Smooth muscle cell (in vitro differentiated cells): ENCODE measurements around the gene DAP. TPM values are rescaled to one million over a fixed set of nuclear protein-coding genes. Genes with fewer than 3 reads are reported as not detected.

Source experiments
- DNase-seq: peaks from one replicate; lab custom pipeline; 2025; ENCODE audit not compliant: unreplicated experiment; lab: John Stamatoyannopoulos, UW
- H2AFZ ChIP-seq: fragments of 200-600 bp; sonication (generic); 2 replicates; pipeline ENCODE4 v1.6.0; 2016; ENCODE audit warnings: antibody characterized with exemption, low read depth, mild to moderate bottlenecking
- H3F3A ChIP-seq: fragments of 200-600 bp; sonication (generic); 2 replicates; pipeline ENCODE4 v1.6.0; 2017; ENCODE audit warnings: antibody characterized with exemption, low read depth
- H3K27ac ChIP-seq: fragments of 200-600 bp; sonication (generic); 2 replicates; pipeline ENCODE4 v1.5.1; 2016; ENCODE audit warnings: low read depth, mild to moderate bottlenecking
- H3K27me3 ChIP-seq: fragments of 200-600 bp; sonication (generic); 2 replicates; pipeline ENCODE4 v1.6.1; 2016; ENCODE audit warnings: low read depth, mild to moderate bottlenecking
- H3K36me3 ChIP-seq: fragments of 200-600 bp; sonication (generic); 2 replicates; pipeline ENCODE4 v1.5.1; 2016; ENCODE audit warnings: low read depth
- H3K4me1 ChIP-seq: fragments of 200-600 bp; sonication (generic); 2 replicates; pipeline ENCODE4 v1.5.1; 2016; ENCODE audit warnings: low read depth
- H3K4me2 ChIP-seq: fragments of 200-600 bp; sonication (generic); 2 replicates; pipeline ENCODE4 v1.6.0; 2016; ENCODE audit warnings: mild to moderate bottlenecking
- H3K4me3 ChIP-seq: fragments of 200-600 bp; sonication (generic); 2 replicates; pipeline ENCODE4 v1.5.1; 2016; ENCODE audit warnings: mild to moderate bottlenecking
- H3K79me2 ChIP-seq: fragments of 200-600 bp; sonication (generic); 2 replicates; pipeline ENCODE4 v1.6.0; 2016; ENCODE audit warnings: low read depth, mild to moderate bottlenecking
- H3K9ac ChIP-seq: fragments of 200-600 bp; sonication (generic); 2 replicates; pipeline ENCODE4 v1.6.0; 2016; ENCODE audit warnings: low read depth
- H3K9me3 ChIP-seq: fragments of 200-600 bp; sonication (generic); replicated peaks from 2 replicates; pipeline ENCODE4 v1.5.1; 2016; ENCODE audit warnings: low read depth
- H4K20me1 ChIP-seq: fragments of 200-600 bp; sonication (generic); 2 replicates; pipeline ENCODE4 v1.6.0; 2016; ENCODE audit warnings: low read depth
- CTCF ChIP-seq: fragments of 200-600 bp; sonication (generic); IDR thresholded peaks from 2 replicates; pipeline ENCODE4 v1.5.1; 2017; ENCODE audit warnings: borderline replicate concordance, mild to moderate bottlenecking, antibody characterized with exemption; ENCODE audit not compliant: insufficient read depth, poor library complexity, severe bottlenecking
- WGBS: methylation state at CpG from one replicate; pipeline ENCODE4 v1.1.7; 2016; ENCODE audit warnings: low lambda C conversion rate; 5-methylcytosine and 5-hydroxymethylcytosine counted together
- polyA plus RNA-seq: library from polyadenylated mRNA; unstranded; fragments of >200 nt; fragmentation: Nextera tagmentation; extraction: Ambion mirVana; gene quantifications from 2 replicates; pipeline ENCODE4 v1.2.1, GENCODE V29; 2016
- total RNA-seq: library from RNA; depleted of rRNA; stranded (reverse); fragments of >200 nt; gene quantifications from 2 replicates; pipeline ENCODE4 v1.2.3, GENCODE V29; 2014

Gene DAP
- total and polyA plus RNA-seq, 2 experiments from 2014 or later: 52.3 to 190 TPM

- TF ChIP-seq CTCF: no peak
- Histone ChIP-seq H3K9me3 (peaks cover 8% of the 10 kb centered on the region), H3K4me1 (peaks cover 6% of the 10 kb centered on the region), H3K36me3 (peaks cover 11% of the 10 kb centered on the region), H3K27ac (peak overlapping the region; percentile 89), H3K4me3 (no peak overlapping the region), H3K4me2 (peak overlapping the region; percentile 72), H3K27me3 (no peaks in the 10 kb centered on the region), H2AFZ (no peak overlapping the region), H3K9ac (no peak overlapping the region), H4K20me1 (peaks cover 65% of the 10 kb centered on the region), H3F3A (peaks cover 11% of the 10 kb centered on the region), H3K79me2 (peaks cover 6% of the 10 kb centered on the region)
- no peak for DNase-seq
- WGBS: 83% methylated on average over 14 of the region's 14 CpGs
Measured at GRCh38 chr5:10690460-10691440, 70.3 kb downstream of the DAP start.

GRCh38 chr5:10689391-10690081, 71.5 kb downstream of the DAP start:
- Histone ChIP-seq H3K4me3 (no peak overlapping the region), H3K4me1 (peaks cover 6% of the 10 kb centered on the region), H3K9me3 (peaks cover 8% of the 10 kb centered on the region), H2AFZ (no peak overlapping the region), H3K4me2 (no peak overlapping the region), H3K27ac (no peak overlapping the region), H4K20me1 (peaks cover 65% of the 10 kb centered on the region), H3K9ac (no peak overlapping the region), H3K79me2 (peaks cover 9% of the 10 kb centered on the region), H3K27me3 (no peaks in the 10 kb centered on the region), H3K36me3 (peaks cover 11% of the 10 kb centered on the region), H3F3A (peaks cover 7% of the 10 kb centered on the region)
- WGBS: 74% methylated on average over 11 of the region's 11 CpGs
- DNase-seq: no peak
- peak; percentile 22 for TF ChIP-seq CTCF

- Histone ChIP-seq H3K4me2 (no peak overlapping the region), H2AFZ (no peak overlapping the region), H3K9me3 (peaks cover 8% of the 10 kb centered on the region), H3K27ac (no peak overlapping the region), H3K9ac (no peak overlapping the region), H3F3A (peaks cover 7% of the 10 kb centered on the region), H4K20me1 (peaks cover 67% of the 10 kb centered on the region), H3K4me3 (no peak overlapping the region), H3K36me3 (peaks cover 11% of the 10 kb centered on the region), H3K4me1 (peaks cover 6% of the 10 kb centered on the region), H3K79me2 (peaks cover 9% of the 10 kb centered on the region), H3K27me3 (no peaks in the 10 kb centered on the region)
- 97% methylated on average over 13 of the region's 13 CpGs for WGBS
- no peak for TF ChIP-seq CTCF
- DNase-seq: no peak
Measured at GRCh38 chr5:10688651-10689171, 72.3 kb downstream of the DAP start.
